Smooth muscle cell (in vitro differentiated cells): ENCODE results near the gene WASF2. TPM values are rescaled to one million over a fixed set of nuclear protein-coding genes. Genes with fewer than 3 reads are reported as not detected.

Source experiments
- DNase-seq: peaks from one replicate; lab custom pipeline; 2025; ENCODE audit not compliant: unreplicated experiment; lab: John Stamatoyannopoulos, UW
- H2AFZ ChIP-seq: fragments of 200-600 bp; sonication (generic); 2 replicates; pipeline ENCODE4 v1.6.0; 2016; ENCODE audit warnings: antibody characterized with exemption, low read depth, mild to moderate bottlenecking
- H3F3A ChIP-seq: fragments of 200-600 bp; sonication (generic); 2 replicates; pipeline ENCODE4 v1.6.0; 2017; ENCODE audit warnings: antibody characterized with exemption, low read depth
- H3K27ac ChIP-seq: fragments of 200-600 bp; sonication (generic); 2 replicates; pipeline ENCODE4 v1.5.1; 2016; ENCODE audit warnings: low read depth, mild to moderate bottlenecking
- H3K27me3 ChIP-seq: fragments of 200-600 bp; sonication (generic); 2 replicates; pipeline ENCODE4 v1.6.1; 2016; ENCODE audit warnings: low read depth, mild to moderate bottlenecking
- H3K36me3 ChIP-seq: fragments of 200-600 bp; sonication (generic); 2 replicates; pipeline ENCODE4 v1.5.1; 2016; ENCODE audit warnings: low read depth
- H3K4me1 ChIP-seq: fragments of 200-600 bp; sonication (generic); 2 replicates; pipeline ENCODE4 v1.5.1; 2016; ENCODE audit warnings: low read depth
- H3K4me2 ChIP-seq: fragments of 200-600 bp; sonication (generic); 2 replicates; pipeline ENCODE4 v1.6.0; 2016; ENCODE audit warnings: mild to moderate bottlenecking
- H3K4me3 ChIP-seq: fragments of 200-600 bp; sonication (generic); 2 replicates; pipeline ENCODE4 v1.5.1; 2016; ENCODE audit warnings: mild to moderate bottlenecking
- H3K79me2 ChIP-seq: fragments of 200-600 bp; sonication (generic); 2 replicates; pipeline ENCODE4 v1.6.0; 2016; ENCODE audit warnings: low read depth, mild to moderate bottlenecking
- H3K9ac ChIP-seq: fragments of 200-600 bp; sonication (generic); 2 replicates; pipeline ENCODE4 v1.6.0; 2016; ENCODE audit warnings: low read depth
- H3K9me3 ChIP-seq: fragments of 200-600 bp; sonication (generic); replicated peaks from 2 replicates; pipeline ENCODE4 v1.5.1; 2016; ENCODE audit warnings: low read depth
- H4K20me1 ChIP-seq: fragments of 200-600 bp; sonication (generic); 2 replicates; pipeline ENCODE4 v1.6.0; 2016; ENCODE audit warnings: low read depth
- CTCF ChIP-seq: fragments of 200-600 bp; sonication (generic); IDR thresholded peaks from 2 replicates; pipeline ENCODE4 v1.5.1; 2017; ENCODE audit warnings: borderline replicate concordance, mild to moderate bottlenecking, antibody characterized with exemption; ENCODE audit not compliant: insufficient read depth, poor library complexity, severe bottlenecking
- WGBS: methylation state at CpG from one replicate; pipeline ENCODE4 v1.1.7; 2016; ENCODE audit warnings: low lambda C conversion rate; 5-methylcytosine and 5-hydroxymethylcytosine counted together
- polyA plus RNA-seq: library from polyadenylated mRNA; unstranded; fragments of >200 nt; fragmentation: Nextera tagmentation; extraction: Ambion mirVana; gene quantifications from 2 replicates; pipeline ENCODE4 v1.2.1, GENCODE V29; 2016
- total RNA-seq: library from RNA; depleted of rRNA; stranded (reverse); fragments of >200 nt; gene quantifications from 2 replicates; pipeline ENCODE4 v1.2.3, GENCODE V29; 2014

The WASF2 gene
- total and polyA plus RNA-seq, 2 experiments from 2014 or later, result 34.3 to 46.1 TPM

DNA sequence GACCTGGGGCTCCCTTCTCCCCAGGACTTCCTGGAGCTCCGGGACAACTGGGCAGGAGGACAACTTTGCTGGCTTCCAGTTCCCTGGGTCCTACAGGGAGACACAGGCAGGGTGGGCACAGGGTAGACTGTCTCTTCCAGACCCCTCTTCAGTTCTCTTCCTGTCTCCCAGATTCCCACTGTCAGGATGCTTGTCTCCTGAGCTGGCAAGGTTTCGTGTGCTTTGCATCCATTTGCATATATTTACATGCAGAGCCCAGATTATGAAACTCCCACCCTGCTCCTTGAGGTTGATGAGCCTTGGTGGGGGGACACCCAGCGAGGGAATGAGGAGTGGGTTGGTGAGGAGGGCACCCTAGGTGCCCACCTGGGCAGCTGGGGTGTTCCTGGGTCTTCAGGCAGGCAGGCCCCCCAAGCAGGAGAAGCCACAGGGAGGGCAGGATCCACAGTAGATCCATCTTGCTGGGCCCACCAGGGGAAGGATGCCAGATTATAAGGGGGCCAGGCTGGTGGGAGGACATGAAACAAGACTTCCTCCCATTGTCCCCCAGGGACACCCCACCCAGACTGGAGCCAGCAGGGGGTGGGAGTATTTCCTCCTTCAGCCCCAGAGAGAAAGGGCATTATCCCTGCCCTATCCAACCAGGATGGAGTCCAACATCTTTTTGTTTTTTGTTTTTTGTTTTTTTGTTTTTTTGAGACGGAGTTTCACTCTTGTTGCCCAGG is 115.4 kb downstream of the WASF2 start, which contains the start of gene FCN3:
TSS of gene FCN3 (minus strand) at position 463 of the 725 bp plus-strand sequence. CDS start at position 457, 6 bp downstream.
- no peaks in the 10 kb centered on the region for H4K20me1 ChIP-seq
- no peaks in the 10 kb centered on the region for H3K27me3 ChIP-seq
- H3F3A ChIP-seq, result no peaks in the 10 kb centered on the region
- no peaks in the 10 kb centered on the region for H3K9me3 ChIP-seq
- H3K4me1 ChIP-seq, result no peaks in the 10 kb centered on the region
- 69% methylated on average over 4 of the region's 4 CpGs for WGBS
- H3K27ac ChIP-seq, result no peak within 1 kb of the TSS
- no peak within 1 kb of the TSS for H3K9ac ChIP-seq
- TF ChIP-seq CTCF, result no peak
- H3K4me3 ChIP-seq, result no peak within 1 kb of the TSS
- H3K4me2 ChIP-seq, result no peak within 1 kb of the TSS
- H3K79me2 ChIP-seq, result no peaks in the 10 kb centered on the region
- no peak within 1 kb of the TSS for H2AFZ ChIP-seq
- DNase-seq, result no peak
- no peaks in the 10 kb centered on the region for H3K36me3 ChIP-seq

DNA sequence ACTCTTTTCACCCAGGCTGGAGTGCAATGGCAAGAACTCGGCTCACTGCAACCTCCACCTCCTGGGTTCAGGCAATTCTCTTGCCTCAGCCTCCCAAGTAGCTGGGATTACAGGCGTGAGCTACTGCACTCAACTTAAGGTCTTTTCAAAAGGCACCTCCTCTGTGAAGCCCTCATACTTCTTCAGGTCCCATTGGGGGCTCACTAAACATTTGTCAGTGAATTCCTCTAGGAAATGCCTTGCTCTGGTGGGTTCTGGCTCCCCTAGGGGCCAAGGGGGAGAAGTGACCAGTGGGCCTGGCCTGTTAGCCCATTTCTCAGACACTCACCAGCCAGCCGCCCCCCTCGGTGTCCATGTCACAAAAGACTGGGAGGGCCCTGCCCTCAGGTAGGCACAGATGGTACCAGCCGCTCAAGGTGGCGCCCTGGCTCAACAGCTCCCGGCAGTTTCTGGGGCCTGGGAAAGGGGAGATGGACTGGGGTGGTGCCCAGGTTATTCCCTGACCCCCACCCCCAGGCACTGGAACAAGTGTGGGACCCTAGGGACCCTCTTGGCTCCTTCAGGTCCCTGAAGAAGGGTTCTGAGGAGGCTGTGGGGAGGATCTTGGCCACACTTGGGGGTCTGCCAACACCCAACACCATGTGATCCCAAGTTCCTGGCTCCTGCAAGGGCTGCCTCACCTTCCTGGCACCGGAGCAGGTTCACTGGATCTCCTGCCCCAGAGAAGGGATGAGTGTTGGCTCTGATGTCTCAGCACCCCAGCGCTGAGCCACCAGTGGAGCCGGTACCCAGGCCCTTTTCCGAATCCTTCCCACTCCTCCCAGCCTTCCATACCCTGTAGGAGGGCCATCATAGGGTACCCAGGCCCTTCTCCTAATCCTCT is 116.9 kb downstream of the WASF2 start:
- Histone ChIP-seq H3K27ac (no peak overlapping the region), H3K27me3 (no peaks in the 10 kb centered on the region), H3K4me1 (no peaks in the 10 kb centered on the region), H3K4me2 (no peak overlapping the region), H3K79me2 (no peaks in the 10 kb centered on the region), H3K9ac (no peak overlapping the region), H4K20me1 (no peaks in the 10 kb centered on the region), H3K4me3 (no peak overlapping the region), H2AFZ (no peak overlapping the region), H3K9me3 (no peaks in the 10 kb centered on the region), H3K36me3 (no peaks in the 10 kb centered on the region), H3F3A (no peaks in the 10 kb centered on the region)
- 89% methylated on average over 11 of the region's 11 CpGs for WGBS
- no peak for DNase-seq
- peak; percentile 25 for TF ChIP-seq CTCF

- H3K27ac ChIP-seq, result no peak overlapping the region
- H3K4me2 ChIP-seq, result no peak overlapping the region
- H3K27me3 ChIP-seq, result no peaks in the 10 kb centered on the region
- H3K9ac ChIP-seq, result no peak overlapping the region
- H3K79me2 ChIP-seq, result no peaks in the 10 kb centered on the region
- no peaks in the 10 kb centered on the region for H3F3A ChIP-seq
- no peak overlapping the region for H3K4me3 ChIP-seq
- WGBS, result 79% methylated on average over 19 of the region's 19 CpGs
- no peaks in the 10 kb centered on the region for H4K20me1 ChIP-seq
- H3K4me1 ChIP-seq, result peaks cover 2% of the 10 kb centered on the region
- no peaks in the 10 kb centered on the region for H3K36me3 ChIP-seq
- no peak for TF ChIP-seq CTCF
- H2AFZ ChIP-seq, result no peak overlapping the region
- H3K9me3 ChIP-seq, result no peaks in the 10 kb centered on the region
- DNase-seq, result no peak
Observed at GRCh38 chr1:27372022-27372807, 117.8 kb downstream of the WASF2 start.
